Measurements from ENCODE around the gene GATB. TPM values are rescaled to one million over a fixed set of nuclear protein-coding genes. Genes with fewer than 3 reads are reported as not detected.
"Not testable (repeated sequence)": the region's sequence is repeated elsewhere in the genome, so short reads cannot be mapped to it uniquely, and the experiment has no call there.

GATB gene
- total RNA-seq, 1 donor from 2014 or later: 26.0 TPM

GRCh38 chr4:151786158-151786495, 25.3 kb upstream of the GATB start:
- no peak for DNase-seq (ENCODE audit: low read depth)

GRCh38 chr4:151785484-151786157, 24.8 kb upstream of the GATB start:
- DNase-seq (ENCODE audit: low read depth): no peak

GRCh38 chr4:151784706-151785105, 23.9 kb upstream of the GATB start:
- DNase-seq (ENCODE audit: low read depth): no peak

DNA sequence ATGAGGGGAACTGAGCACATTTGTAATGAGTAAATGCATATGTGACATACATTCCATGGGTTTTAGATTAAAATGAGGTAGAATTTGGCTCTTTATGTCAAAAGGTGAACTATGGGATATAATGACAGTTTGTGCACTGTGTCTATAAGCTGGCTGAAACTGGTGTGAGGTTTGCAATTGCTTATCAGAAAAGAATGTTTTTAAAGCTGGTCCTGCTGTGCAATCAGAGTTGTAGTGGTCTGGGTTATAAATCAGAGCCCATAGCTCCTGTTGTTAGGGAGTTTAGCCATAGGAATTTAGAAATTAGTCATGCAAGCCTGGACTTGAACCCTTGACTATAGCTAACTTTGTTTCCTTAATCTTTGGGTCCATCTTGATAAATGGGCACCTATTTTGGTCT, 23.1 kb upstream of the GATB start:
- DNase-seq (ENCODE audit: low read depth): no peak

GRCh38 chr4:151782296-151782695, 21.5 kb upstream of the GATB start:
- no peak for DNase-seq (ENCODE audit: low read depth)

DNA sequence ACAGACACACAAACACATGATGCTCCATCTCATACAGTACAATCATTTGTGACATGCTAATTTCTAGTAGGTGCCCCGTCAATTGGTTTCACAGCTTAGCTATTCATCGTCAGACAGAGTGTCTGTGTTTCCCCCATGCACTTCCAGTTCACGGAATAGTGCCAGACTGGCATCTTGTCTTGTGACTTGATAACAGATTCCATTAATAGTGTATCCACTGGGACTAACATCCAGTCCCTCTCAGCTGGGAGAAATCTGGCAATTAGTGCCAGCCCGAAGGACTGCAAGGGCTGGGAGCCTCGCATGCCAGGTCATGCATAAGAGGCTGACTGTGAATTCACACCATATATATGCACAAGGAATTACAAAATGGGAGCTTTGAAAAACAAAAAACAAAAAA, 20.2 kb upstream of the GATB start:
- DNase-seq (ENCODE audit: low read depth): no peak

- DNase-seq (ENCODE audit: low read depth): no peak
These were observed 16.7 kb upstream of the GATB start for GRCh38 chr4:151777471-151777870.

DNA sequence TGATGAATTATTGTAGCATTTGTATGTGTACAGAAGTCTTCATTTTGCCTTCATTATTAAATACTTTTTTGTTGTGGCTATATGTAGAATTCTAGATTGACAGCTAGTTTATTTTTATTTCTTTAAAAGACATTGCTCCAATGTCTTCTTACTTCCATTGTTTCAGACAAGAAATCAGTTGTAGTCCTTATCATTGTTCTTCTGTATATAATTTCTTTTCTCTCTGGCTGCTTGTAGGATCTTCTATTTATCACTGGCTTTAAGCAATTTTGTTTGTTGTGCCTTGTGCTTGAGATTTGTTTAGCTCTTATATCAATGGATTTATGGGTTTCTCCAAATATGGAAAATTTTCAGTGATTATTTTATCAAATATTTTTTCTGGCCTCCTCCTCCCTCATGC, 13.5 kb upstream of the GATB start:
- no peak for DNase-seq (ENCODE audit: low read depth)

GRCh38 chr4:151772274-151772673, 11.5 kb upstream of the GATB start:
- no peak for DNase-seq (ENCODE audit: low read depth)

DNA sequence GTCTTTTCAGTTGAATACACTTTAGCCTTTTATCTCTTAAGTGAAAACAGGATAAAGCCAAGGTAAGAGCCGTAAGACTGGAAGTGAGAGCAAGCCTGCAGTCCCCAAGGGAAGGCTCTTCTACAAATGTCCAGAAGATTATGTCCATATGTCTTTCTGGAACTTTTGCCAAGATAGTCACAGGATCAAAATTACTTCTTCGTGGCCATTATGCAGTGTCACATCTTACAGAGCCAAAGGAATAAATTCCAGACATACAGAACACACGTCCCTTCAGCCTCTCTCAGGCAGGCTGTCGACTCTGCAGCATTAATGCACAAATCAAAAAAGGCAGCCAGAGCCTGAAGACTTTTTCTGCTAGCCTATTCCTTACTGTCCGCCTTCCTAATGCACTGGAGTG, 10.9 kb upstream of the GATB start:
- no peak for DNase-seq (ENCODE audit: low read depth)

DNA sequence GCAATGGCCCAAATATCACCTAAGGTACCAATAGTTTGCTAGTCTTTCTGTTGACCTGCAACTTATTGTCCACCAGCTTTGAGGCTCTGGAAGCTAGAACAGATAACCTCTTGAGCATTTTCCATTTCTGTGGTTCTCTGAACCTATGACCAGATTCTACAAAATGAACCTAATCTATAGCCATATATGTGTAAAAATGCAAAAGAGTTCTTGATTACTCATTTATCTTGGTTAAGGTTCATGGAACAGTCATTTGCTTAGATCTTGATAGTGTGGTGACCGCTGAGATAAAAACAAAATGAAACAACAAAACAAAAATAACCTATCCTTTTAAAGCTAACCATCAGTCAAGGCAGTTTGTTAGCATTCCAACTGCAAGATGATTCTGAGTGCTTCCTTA, 9.3 kb upstream of the GATB start:
- DNase-seq (ENCODE audit: low read depth): no peak

DNA sequence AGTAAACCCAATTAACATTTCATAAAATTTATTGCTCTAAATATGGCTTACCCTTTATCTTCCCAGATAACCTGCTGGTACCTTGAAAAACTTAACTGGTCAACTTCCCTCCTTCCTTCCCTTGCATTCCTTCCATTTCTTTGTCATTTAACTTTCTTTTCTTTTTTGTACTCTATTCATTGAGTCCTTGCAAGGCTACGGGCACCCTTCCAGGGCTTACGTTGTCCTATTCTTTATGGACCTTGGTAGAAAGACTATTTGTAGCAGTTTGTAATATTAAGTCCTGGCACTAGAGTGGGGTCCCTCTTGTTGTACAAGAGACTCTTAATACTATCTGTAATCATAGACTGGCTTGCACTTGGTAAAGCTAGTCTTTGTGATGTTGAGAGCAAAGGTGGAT, 8.0 kb upstream of the GATB start:
- DNase-seq (ENCODE audit: low read depth): no peak

DNA sequence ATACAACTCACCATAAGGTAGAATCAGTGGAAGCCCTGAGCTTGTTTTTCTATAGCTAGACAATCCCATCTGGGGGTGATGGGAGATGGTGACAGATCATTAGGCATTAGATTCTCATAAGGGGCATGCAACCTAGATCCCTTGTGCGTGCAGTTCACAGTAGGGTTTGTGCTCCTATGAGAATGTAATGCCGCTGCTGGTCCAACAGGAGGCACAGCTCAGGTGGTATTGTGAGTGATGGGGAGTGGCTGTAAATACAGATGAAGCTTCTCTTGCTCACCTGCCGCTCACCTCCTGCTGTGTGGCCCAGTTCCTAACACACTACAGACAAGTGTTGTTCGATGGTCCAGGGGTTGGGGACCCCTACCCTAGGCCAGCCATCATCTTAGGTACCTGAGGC, 5.9 kb upstream of the GATB start:
- no peak for DNase-seq (ENCODE audit: low read depth)

DNA sequence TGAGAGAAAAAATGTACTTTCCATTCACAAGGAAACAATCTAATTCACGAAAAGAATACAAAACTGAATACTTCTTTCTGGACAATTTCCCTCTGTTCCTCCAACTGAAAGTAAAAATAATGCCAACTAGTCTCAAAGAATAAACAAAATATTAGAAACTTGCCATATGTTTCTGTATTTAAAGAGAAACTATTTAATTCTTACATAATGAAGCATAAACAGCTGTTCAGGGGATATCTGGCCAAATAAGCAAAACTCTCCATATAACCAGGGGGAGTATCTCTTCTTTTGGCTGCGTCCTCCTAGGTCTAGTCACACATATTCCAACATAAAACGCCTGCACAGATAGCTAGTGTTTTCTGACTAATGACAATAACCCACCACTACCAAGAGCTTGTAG, 805 bp downstream of the GATB start:
- DNase-seq (ENCODE audit: low read depth): no peak

DNA sequence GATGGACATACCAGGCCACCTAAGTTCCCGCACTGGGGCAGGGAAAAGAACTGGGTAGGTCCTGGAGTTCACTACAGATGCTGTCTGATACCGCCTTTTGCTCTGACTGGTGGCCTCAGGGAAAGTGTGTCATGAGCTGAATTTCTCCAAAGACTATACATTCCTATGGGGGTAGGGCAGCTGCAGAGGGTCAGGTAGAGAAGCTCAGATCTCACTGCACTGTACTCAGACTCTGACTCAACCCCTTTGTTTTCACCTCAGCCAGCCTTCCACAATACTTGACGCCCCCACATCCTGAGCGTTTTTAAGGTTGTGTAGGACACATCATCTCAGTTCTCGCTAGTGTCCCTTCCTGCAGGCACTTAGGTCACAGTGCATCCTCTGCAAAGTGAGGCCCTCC, 7.8 kb downstream of the GATB start:
- no peak for DNase-seq (ENCODE audit: low read depth)

DNA sequence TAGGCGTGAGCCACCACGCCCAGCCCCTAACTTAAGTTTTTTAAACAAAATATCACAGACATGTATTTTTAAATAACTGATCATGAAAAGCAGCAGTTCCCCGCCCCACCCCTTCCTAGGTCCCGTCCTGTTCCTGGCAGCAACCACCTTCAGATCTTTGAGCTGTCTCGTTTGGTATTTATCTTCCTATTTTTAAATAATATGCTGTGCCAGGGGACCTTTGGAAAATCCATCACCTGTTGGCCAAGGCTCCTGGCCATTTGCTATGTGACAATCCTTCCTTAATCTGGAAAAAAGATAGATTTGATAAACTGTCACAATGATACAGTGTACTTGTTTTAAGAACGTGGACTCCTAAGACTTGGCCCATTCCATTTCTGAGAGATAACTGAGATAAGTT, 10.7 kb downstream of the GATB start:
- DNase-seq (ENCODE audit: low read depth): no peak

GRCh38 chr4:151745481-151746231, 15.2 kb downstream of the GATB start:
- no peak for DNase-seq (ENCODE audit: low read depth)

GRCh38 chr4:151744614-151745013, 16.2 kb downstream of the GATB start:
- DNase-seq (ENCODE audit: low read depth): peak; percentile 66

DNA sequence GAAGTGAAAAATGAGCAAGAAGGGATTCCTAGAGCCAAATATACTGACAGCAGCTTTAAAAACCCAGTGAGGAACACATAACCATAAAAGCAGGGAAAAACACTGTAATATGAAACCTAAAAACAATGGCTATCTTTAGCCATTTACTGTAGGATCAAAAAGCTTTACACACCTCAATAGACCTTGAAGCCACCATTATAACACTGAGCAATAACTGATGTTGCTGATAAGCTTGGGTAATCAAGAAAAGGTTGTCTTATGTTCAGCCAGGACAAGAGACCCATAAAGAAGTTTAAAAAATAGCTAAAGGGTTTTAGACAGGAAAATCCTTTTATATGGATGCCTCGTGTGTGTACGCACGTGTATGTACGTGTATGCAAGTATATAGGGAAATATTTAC, 16.9 kb downstream of the GATB start:
- DNase-seq (ENCODE audit: low read depth): no peak

- DNase-seq (ENCODE audit: low read depth): no peak
These were observed 17.5 kb downstream of the GATB start for GRCh38 chr4:151743128-151743854.

DNA sequence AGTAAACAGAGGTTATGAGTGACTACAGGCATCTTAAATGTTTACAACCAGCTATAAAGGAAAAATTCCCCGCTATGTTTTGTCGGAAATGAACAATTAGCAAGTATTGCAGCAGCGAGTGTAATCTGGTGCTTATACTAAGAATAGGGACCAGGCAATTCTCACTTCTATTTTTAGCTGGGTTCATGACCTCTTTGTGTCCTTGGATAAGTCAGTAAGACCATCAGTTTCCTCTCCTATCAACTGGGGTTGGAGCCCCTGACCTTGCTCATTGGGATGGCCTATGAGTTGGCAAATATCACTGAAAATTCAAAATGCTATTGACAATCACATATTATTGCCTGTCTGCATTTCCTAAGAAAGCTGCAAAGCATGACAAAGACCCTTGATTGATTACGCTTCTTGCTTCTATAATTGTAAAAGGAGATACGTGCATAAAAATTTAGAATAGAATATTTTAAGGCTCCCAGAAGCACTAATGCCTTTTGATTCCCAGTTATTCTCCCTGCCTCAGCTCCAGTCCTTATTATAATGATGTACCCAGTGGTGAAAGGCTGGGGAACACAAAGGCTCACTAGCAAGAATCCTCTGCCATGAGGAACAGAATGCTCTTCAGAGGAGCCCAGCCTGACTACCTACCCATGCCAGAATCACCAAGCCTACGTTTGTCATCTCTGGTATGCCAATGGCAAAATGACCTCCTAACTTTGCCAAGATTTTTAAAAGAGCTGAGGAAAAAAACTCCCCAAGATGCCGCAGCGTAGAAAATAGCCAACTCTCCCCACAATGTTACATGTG, 21.9 kb downstream of the GATB start:
- no peak for DNase-seq (ENCODE audit: low read depth)

- DNase-seq (ENCODE audit: low read depth): not testable (repeated sequence)
These were observed 24.0 kb downstream of the GATB start for GRCh38 chr4:151736852-151737251.

All from myocyte (in vitro differentiated cells).